Suprapubic skin (tissue), 4 donors: ENCODE measurements around the gene CASK.

Experiments used
- EP300 ChIP-seq: sonication (generic); formaldehyde crosslinking; IDR thresholded peaks from one replicate; pipeline ENCODE4 v1.6.1; 2017; ENCODE audit warnings: antibody characterized with exemption
- POLR2A ChIP-seq, 2 donors: fragments of 450-650 bp; IDR thresholded peaks; one replicate each; pipeline ENCODE4 v1.6.1; 2017; ENCODE audit warnings: antibody characterized with exemption in 2 of 2, mild to moderate bottlenecking in 2 of 2, moderate library complexity in 2 of 2
- POLR2AphosphoS5 ChIP-seq, 3 donors: sonication (generic); formaldehyde crosslinking; IDR thresholded peaks; one replicate each; pipeline ENCODE4 v1.6.1; 2017; ENCODE audit warnings: antibody characterized with exemption in 3 of 3
- TF ChIP-seq, protein P1 (sequence below), 2 donors: fragments of 200-600 bp in 1 of 2; fragments of 450-650 bp in 1 of 2; sonication (generic) in 1 of 2; IDR thresholded peaks; one replicate each; pipeline ENCODE4 v1.5.1; 2016 to 2019; ENCODE audit warnings: antibody characterized with exemption in 2 of 2, mild to moderate bottlenecking in 1 of 2, moderate library complexity in 1 of 2

DNA sequence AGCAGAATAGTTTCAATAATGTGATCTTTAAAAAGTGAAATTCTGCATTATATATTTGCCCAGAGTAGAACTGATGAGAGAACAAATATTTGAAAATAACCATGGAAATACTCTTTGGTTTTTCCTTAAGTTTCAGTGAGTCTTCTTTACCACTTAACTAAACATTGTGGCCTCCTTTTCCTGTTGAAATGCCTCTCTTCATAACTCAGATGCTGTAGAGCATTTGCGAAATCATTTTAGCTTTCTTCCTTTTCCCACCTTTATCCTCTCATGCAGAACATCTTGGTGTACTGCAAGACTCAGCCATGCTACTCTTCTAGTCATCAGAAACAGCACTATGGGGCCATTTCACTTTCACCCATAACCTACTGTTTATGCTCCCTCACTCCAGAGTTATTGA lies 48.2 kb downstream of the CASK start:
- no peak for TF ChIP-seq POLR2AphosphoS5 (IDR thresholded peaks at IDR 0.05)
- TF ChIP-seq POLR2A (IDR thresholded peaks at IDR 0.05) = no peak
- TF ChIP-seq, protein P1, sequence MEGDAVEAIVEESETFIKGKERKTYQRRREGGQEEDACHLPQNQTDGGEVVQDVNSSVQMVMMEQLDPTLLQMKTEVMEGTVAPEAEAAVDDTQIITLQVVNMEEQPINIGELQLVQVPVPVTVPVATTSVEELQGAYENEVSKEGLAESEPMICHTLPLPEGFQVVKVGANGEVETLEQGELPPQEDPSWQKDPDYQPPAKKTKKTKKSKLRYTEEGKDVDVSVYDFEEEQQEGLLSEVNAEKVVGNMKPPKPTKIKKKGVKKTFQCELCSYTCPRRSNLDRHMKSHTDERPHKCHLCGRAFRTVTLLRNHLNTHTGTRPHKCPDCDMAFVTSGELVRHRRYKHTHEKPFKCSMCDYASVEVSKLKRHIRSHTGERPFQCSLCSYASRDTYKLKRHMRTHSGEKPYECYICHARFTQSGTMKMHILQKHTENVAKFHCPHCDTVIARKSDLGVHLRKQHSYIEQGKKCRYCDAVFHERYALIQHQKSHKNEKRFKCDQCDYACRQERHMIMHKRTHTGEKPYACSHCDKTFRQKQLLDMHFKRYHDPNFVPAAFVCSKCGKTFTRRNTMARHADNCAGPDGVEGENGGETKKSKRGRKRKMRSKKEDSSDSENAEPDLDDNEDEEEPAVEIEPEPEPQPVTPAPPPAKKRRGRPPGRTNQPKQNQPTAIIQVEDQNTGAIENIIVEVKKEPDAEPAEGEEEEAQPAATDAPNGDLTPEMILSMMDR (IDR thresholded peaks at IDR 0.05) = no peak
- TF ChIP-seq EP300 = no peak
